Stimulated activated CD4-positive, alpha-beta T cell treated with anti-CD3 and anti-CD28 coated beads, Interleukin-4, amount 100 ng/mL, for 48 hours (primary cell): ENCODE measurements around the gene SH3BGRL2.
"Not testable (repeated sequence)": the region's sequence is repeated elsewhere in the genome, so short reads cannot be mapped to it uniquely, and the experiment has no call there.

ENCODE experiments used
- DNase-seq, 2 donors: peaks; one replicate each; pipeline ENCODE4 v3.0.0-alpha.2; 2020; ENCODE audit warnings: low read depth in 2 of 2

SH3BGRL2 gene

DNA sequence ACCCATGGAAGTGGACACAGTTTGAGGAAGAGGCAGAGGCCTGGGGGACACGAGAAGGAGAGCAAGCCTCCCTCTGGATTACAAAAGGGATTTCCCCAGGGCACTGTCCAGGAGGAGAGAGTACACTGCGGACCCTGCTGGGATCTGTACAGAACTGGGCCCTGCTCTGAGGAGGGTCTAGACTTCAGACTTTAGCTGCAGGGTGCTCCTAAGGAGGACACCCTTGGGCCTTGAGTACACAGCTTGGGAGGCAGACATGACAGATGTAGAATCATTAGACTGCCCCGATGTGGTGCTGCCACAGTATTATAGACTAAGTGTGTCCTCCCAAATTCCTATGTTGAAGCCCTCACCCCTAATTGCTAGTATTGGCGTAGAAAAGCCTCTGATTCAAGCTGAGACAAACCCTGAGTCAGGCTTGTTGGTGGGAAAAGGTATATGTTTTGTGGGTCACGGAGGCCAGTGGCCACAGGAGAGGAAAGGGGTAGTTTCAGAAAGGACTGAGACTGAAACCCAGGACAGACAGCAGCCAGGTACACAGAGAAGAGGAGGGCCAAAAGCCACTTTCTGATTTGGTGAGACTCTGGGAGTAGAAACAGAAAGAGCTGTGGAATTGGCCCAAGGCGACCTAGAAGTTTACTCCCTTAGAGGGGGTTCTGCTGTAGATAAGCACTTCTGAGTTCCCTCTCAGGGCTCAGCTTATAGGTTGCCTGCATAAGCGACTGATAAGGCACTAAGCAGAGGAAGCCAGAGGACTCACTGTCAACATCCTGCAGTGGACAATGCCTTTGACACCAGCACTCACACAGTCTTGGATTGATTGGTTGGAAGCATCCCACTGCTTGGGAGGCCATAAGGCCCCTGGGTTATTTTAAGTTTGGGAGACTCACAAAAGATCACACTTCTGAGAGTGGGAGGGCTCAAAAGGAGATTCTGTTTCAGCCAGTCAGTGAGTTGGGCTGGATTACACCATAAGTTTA lies 16.5 kb upstream of the SH3BGRL2 start:
- no peak for DNase-seq

DNA sequence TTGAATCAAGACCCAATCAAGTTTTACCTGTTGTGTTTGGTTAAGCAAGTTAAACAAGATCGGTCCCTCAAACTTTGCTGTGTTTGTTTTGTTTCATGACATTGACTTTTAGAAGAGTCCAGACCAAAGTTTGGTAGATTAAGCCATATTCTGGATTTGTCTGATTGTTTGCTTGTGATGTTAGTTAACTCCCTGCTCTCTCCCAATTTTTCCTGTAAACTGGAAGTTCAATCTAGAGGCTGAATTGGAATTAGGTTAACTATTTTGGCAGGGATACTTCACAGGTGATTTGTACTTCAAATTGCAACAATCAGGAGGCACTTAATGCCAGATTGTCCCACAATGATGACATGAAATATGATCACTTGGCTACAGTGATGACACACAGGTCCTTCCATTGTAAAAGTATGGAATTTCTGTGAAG lies 13.6 kb upstream of the SH3BGRL2 start:
- DNase-seq = no peak

DNA sequence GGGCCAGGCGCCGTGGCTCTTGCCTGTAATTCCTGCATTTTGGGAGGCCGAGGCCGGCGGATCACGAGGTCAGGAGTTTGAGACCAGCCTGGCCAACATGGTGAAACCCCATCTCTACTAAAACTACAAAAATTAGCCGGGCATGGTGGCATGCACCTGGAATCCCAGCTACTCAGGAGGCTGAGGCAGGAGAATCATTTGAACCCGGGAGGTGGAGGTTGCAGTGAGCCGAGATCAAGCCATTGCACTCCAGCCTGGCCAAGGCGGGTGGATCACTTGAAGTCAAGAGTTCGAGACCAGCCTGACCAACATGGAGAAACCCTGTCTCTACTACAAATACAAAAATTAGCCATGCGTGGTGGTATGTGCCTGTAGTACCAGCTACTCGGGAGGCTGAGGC lies 12.7 kb upstream of the SH3BGRL2 start:
- DNase-seq = not testable (repeated sequence)

- DNase-seq = no peak
Observed at GRCh38 chr6:79621579-79621978, 9.6 kb upstream of the SH3BGRL2 start.

DNA sequence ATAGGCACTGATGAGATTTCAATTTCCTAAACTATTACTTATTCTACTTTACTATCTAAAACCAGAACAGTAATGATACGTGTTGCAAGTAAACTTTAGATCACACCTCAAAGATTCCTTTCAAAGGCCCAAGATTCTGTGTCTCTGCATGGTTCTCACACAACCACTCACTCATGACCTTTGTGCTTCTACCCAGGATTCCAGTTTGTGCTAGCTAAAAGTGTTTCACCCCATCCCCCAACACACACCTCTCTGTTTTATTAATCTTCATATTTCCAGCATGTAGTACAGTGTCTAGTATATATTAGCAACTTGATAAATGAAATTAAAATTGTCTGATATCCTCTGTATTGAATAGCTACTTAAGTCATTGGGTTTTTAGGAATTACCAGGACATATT lies 8.8 kb upstream of the SH3BGRL2 start:
- DNase-seq = no peak

DNA sequence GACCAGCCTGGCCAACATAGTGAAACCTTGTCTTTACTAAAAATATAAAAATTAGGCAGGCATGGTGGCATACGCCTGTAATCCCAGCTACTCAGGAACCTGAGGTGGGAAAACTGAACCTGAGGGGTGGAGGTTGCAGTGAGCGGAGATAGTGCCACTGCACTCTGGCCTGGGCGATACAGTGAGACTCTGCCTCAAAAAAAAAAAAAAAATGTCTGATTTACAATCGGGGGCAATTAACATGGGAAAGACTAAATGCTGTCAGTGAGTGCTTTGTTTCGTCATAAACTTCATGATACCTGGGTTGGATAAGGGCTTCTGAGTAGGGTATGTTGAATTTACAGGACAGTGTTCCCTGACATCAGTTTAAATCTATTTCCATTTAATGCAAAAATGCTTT lies 8.0 kb upstream of the SH3BGRL2 start:
- DNase-seq = no peak

DNA sequence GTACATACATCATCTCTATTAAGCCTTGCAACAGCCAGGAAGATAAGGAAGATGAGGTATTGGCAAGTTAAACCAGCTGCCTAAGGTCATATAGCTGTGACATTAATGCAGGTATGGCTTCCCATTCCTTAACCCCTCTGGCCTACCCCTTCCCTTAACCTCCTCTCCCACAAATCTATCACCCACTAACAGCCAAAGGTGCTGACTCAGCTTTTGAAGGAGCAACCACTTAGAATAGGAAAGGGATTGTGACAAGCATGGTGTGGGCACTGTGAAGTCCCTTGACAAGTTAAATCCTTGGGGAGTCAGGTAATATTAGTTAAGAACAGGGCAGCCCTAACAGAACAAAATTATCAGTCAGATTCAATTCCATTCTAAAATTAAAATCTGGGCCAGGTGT lies 5.4 kb upstream of the SH3BGRL2 start:
- no peak for DNase-seq

DNA sequence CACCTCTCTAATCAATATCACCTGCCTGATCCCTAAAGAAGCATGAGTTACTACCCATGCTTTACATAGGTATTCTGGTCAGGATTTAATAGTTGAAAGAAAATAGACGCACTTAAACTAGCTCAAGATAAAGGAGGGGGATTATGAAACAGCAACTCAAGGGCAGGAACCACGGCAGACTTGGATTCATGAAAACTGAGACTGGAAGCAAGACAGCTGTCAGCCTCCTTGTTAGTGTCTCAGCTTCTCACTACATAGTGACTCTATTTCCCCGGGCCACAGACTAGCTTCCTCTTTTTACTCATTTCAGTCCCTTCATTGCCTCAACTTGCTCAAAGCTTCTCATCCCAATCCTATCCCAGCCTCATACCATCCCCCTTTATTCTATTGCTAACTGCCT lies 4.3 kb upstream of the SH3BGRL2 start:
- no peak for DNase-seq

DNA sequence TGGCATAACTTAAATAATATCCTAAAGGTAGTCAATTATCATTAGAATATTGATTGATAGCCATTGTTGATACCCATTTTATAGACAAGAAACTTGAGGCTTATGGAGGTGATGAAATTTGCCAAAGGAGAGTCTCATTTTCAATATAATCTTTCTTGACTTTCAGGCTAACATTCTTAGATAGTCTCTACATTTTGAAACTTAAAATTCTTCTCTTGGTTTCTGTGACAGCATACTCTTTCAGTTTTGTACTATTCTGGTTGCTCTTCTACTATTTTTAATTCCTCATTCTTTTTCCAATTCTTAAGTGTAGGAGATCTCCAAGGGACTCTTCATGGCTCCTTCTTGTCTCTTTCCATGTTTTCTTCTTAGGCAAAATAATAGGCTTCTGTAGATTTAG lies 3.7 kb upstream of the SH3BGRL2 start:
- no peak for DNase-seq

DNA sequence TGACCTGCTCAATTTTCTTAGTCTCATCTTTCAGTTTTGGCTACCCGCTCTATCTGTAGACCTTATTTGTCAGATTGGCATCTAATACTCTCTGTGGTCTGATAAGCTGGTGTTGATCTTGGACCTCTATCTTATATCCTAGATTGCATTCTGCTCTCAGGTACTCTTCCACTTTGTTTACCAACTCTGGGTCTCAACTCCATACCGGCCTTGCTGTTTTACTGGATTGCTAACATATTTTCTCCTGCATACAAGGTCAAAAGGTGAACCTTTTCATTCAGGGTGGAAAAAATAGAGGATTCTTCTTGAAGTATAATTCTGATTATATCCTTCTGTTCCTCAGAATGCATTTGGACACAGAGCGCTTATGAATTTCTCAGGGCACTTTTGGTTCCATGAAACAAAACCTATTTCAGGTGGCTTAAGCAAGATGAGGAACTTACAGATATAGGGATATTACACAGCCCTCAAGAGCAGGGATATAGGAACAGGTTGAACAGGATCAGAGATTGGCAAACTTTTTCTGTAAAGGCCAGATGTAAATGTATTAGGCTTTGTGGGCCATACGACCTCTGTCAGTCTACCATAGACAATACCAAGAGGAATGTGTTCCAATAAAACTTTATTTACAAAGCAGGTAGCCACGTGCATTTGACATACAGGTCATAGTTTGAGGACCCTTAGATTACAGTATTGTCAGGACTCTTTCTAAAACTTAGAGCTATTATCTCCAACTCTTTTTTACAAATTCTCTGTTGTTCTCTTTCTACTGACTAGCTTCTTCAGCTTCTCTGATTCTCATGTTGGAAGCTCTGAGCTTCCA lies 2.5 kb upstream of the SH3BGRL2 start:
- DNase-seq = no peak

- DNase-seq = no peak
Observed at GRCh38 chr6:79630380-79630882, 698 bp upstream of the SH3BGRL2 start.

GRCh38 chr6:79631693-79632172 lies 604 bp downstream of the SH3BGRL2 start:
- no peak for DNase-seq

- DNase-seq = no peak
Observed at GRCh38 chr6:79632580-79632979, 1.5 kb downstream of the SH3BGRL2 start.

- DNase-seq = no peak
Observed at GRCh38 chr6:79634491-79635231, 3.5 kb downstream of the SH3BGRL2 start.

- no peak for DNase-seq
Observed at GRCh38 chr6:79635232-79635543, 4.1 kb downstream of the SH3BGRL2 start.

GRCh38 chr6:79636673-79637072 lies 5.5 kb downstream of the SH3BGRL2 start:
- DNase-seq = no peak

- DNase-seq = no peak
Observed at GRCh38 chr6:79640146-79641111, 9.3 kb downstream of the SH3BGRL2 start.

DNA sequence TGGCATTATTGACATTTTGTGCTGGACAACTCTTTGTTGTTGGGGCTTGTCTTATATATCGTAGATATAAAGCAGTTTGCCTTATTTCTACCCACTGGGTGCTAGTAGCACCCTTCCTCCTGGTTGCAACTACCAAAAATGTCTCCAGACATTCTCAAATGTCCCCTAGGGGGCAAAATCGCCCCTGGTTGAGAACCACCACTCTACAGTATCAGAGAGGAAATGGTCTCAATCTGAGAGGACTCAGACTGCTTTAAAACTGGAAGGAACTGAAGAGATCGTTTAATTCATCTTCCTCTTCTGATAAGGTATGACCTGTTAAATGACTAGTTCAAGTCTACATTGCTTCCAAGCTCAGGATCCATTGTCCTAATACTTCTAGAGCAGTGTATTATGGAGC lies 14.9 kb downstream of the SH3BGRL2 start:
- DNase-seq = no peak

DNA sequence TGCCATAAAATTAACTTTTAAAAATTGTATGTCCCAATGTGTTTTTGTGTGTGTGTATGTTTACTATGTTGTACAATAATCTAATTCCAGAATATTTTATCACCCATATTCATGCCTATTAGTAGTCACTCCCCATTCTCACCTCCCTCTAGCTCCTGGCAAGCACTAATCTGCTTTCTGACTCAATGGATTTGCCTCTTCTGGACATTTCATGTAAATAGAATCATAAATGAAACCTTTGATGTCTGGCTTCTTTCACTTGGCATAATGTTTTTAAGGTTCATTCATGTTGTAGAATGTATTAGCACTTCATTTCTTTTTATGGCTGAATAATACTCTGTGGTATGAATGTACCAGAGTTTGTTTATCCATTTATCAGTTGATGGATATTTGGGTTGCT lies 15.4 kb downstream of the SH3BGRL2 start:
- DNase-seq = no peak

DNA sequence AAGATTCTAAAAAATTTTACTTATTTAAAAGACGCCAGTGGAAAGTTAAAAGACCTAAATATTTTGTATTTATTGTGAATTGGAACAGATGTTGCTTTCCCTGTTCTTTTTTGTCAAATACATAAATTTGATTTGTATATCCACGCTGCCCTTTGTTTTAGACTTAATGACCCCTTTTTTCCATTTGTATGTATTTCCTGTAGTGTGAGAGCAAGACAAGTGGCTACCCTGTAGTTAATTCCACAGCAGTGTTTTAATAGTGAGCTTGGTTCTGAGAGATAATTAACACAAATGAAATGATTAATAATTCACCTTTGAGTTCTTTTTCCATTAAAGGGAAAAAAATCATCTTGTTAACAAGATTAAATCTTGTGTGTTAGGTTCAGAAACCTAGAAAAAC lies 16.6 kb downstream of the SH3BGRL2 start:
- DNase-seq = no peak

DNA sequence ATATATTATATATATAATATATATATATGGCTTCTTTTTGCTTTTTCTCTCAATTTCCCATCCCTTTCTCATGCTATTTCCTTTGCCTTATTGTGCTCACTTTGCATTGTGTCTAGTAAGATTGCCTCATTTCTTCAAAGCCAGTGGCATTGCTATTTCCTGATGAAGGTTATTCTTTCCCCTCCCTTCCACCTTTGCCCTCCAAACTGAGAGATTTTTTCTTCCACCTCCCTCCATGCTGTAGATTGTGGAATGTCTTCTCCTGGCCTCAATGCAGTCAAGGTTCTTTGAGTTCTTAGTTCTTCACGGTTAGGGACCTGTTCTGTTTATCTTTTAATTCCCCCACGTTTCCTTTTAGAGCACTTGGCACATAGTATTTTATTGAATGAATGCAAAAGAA lies 17.2 kb downstream of the SH3BGRL2 start:
- no peak for DNase-seq
